ENCODE results near the gene ACSM2A.
"Not testable (repeated sequence)": the region's sequence is repeated elsewhere in the genome, so short reads cannot be mapped to it uniquely, and the experiment has no call there.

Gene ACSM2A

GRCh38 chr16:20451364-20451763, at the start of gene ACSM2A:
Gene ACSM2A (plus strand): TSS chr16:20451521. CDS start chr16:20460115, 8,594 bp downstream.
- not testable (repeated sequence) for DNase-seq (ENCODE audit: low read depth in 2 of 2); H3K4me3 ChIP-seq (replicated peaks in 1 of 2; ENCODE audit: low read depth in 2 of 2, low read length in 2 of 2)

GRCh38 chr16:20402651-20403050, 48.7 kb upstream of the ACSM2A start:
- DNase-seq (ENCODE audit: low read depth in 2 of 2) = no peak
- no peak overlapping the region for H3K4me3 ChIP-seq (replicated peaks in 1 of 2; ENCODE audit: low read depth in 2 of 2, low read length in 2 of 2)
- no peak for TF ChIP-seq CTCF (IDR thresholded peaks at IDR 0.05; ENCODE audit: low read depth, low read length)

- no peak for TF ChIP-seq CTCF (IDR thresholded peaks at IDR 0.05; ENCODE audit: low read depth, low read length)
- DNase-seq (ENCODE audit: low read depth in 2 of 2) = no peak
- H3K4me3 ChIP-seq (replicated peaks in 1 of 2; ENCODE audit: low read depth in 2 of 2, low read length in 2 of 2) = no peak within 1 kb of the TSS
Observed at GRCh38 chr16:20404637-20405036, 46.7 kb upstream of the ACSM2A start, which contains the start of gene PDILT. Gene PDILT (minus strand): TSS chr16:20404737. CDS start chr16:20399300, 5,437 bp downstream.

GRCh38 chr16:20409398-20410120, 41.8 kb upstream of the ACSM2A start, which contains the start of gene ACSM5:
Gene ACSM5 (plus strand): TSS chr16:20409534. CDS start chr16:20411485, 1,951 bp downstream.
- no peak for TF ChIP-seq CTCF (IDR thresholded peaks at IDR 0.05; ENCODE audit: low read depth, low read length)
- peak in 1 of 2 donors; percentile 62 for DNase-seq (ENCODE audit: low read depth in 2 of 2)
- H3K4me3 ChIP-seq (replicated peaks in 1 of 2; ENCODE audit: low read depth in 2 of 2, low read length in 2 of 2) = no peak within 1 kb of the TSS

- peak in 1 of 2 donors; percentile 21 for DNase-seq (ENCODE audit: low read depth in 2 of 2)
- H3K4me3 ChIP-seq (replicated peaks in 1 of 2; ENCODE audit: low read depth in 2 of 2, low read length in 2 of 2) = no peak overlapping the region
- no peak for TF ChIP-seq CTCF (IDR thresholded peaks at IDR 0.05; ENCODE audit: low read depth, low read length)
Observed at GRCh38 chr16:20410121-20410723, 41.1 kb upstream of the ACSM2A start.

- H3K4me3 ChIP-seq (replicated peaks in 1 of 2; ENCODE audit: low read depth in 2 of 2, low read length in 2 of 2) = no peak overlapping the region
- no peak for TF ChIP-seq CTCF (IDR thresholded peaks at IDR 0.05; ENCODE audit: low read depth, low read length)
- no peak for DNase-seq (ENCODE audit: low read depth in 2 of 2)
Observed at GRCh38 chr16:20411055-20411454, 40.3 kb upstream of the ACSM2A start.

GRCh38 chr16:20415541-20415940, 35.8 kb upstream of the ACSM2A start:
- TF ChIP-seq CTCF (IDR thresholded peaks at IDR 0.05; ENCODE audit: low read depth, low read length) = no peak
- peak in 1 of 2 donors; percentile 12 for DNase-seq (ENCODE audit: low read depth in 2 of 2)

GRCh38 chr16:20419093-20419492, 32.2 kb upstream of the ACSM2A start:
- H3K4me3 ChIP-seq (replicated peaks in 1 of 2; ENCODE audit: low read depth in 2 of 2, low read length in 2 of 2); DNase-seq (ENCODE audit: low read depth in 2 of 2): not testable (repeated sequence)

More at GRCh38 chr16:20415541-20415940, 35.8 kb upstream of the ACSM2A start:
- H3K4me3 ChIP-seq (replicated peaks in 1 of 2; ENCODE audit: low read depth in 2 of 2, low read length in 2 of 2) = no peak overlapping the region

GRCh38 chr16:20421748-20422147, 29.6 kb upstream of the ACSM2A start:
- not testable (repeated sequence) for H3K4me3 ChIP-seq (replicated peaks in 1 of 2; ENCODE audit: low read depth in 2 of 2, low read length in 2 of 2)

GRCh38 chr16:20423772-20424128, 27.6 kb upstream of the ACSM2A start:
- H3K4me3 ChIP-seq (replicated peaks in 1 of 2; ENCODE audit: low read depth in 2 of 2, low read length in 2 of 2); DNase-seq (ENCODE audit: low read depth in 2 of 2): not testable (repeated sequence)

More at GRCh38 chr16:20421748-20422147, 29.6 kb upstream of the ACSM2A start:
- not testable (repeated sequence) for DNase-seq (ENCODE audit: low read depth in 2 of 2)
